Breast epithelium (tissue), 4 donors: Measurements from ENCODE around the gene NRGN. TPM values are rescaled to one million over a fixed set of nuclear protein-coding genes. Genes with fewer than 3 reads are reported as not detected.

Experiments used
- DNase-seq, 2 donors: peaks; one replicate each; pipeline ENCODE4 v3.0.0-alpha.2; 2019; ENCODE audit warnings: low spot score in 2 of 2
- H3K27ac ChIP-seq, 2 donors: fragments of 200-600 bp; sonication (generic) in 1 of 2; one replicate each; pipeline ENCODE4 v1.5.1; 2016 to 2019; ENCODE audit warnings: mild to moderate bottlenecking in 1 of 2
- H3K27me3 ChIP-seq, 2 donors: fragments of 200-600 bp; sonication (generic) in 1 of 2; one replicate each; pipeline versions ENCODE4 v1.5.1 to v1.6.0; 2017 to 2019; ENCODE audit warnings: control low read depth in 1 of 2, mild to moderate bottlenecking in 1 of 2
- H3K36me3 ChIP-seq: fragments of 200-600 bp; one replicate; pipeline ENCODE4 v1.5.1; 2019
- H3K4me1 ChIP-seq, 2 donors: fragments of 200-600 bp; sonication (generic); one replicate each; pipeline ENCODE4 v1.5.1; 2016 to 2019; ENCODE audit warnings: control low read depth in 1 of 2
- H3K4me3 ChIP-seq, 3 donors: fragments of 200-600 bp; sonication (generic); 1 replicate in 2 of 3; 2 replicates in 1 of 3; pipeline ENCODE4 v1.5.1; 2016 to 2019; ENCODE audit warnings: mild to moderate bottlenecking in 3 of 3, moderate library complexity in 2 of 3
- H3K9me3 ChIP-seq, 2 donors: fragments of 200-600 bp; sonication (generic) in 1 of 2; one replicate each; pipeline ENCODE4 v1.5.1; 2016 to 2019; ENCODE audit warnings: control low read depth in 1 of 2
- POLR2A ChIP-seq: fragments of 450-650 bp; IDR thresholded peaks from one replicate; pipeline ENCODE4 v1.6.1; 2016; ENCODE audit warnings: antibody characterized with exemption, mild to moderate bottlenecking, moderate library complexity
- POLR2AphosphoS5 ChIP-seq, 3 donors: sonication (generic); formaldehyde crosslinking; IDR thresholded peaks; one replicate each; pipeline ENCODE4 v1.6.1; 2017; ENCODE audit warnings: antibody characterized with exemption in 3 of 3
- intact Hi-C: fragments of 100-400 bp; cut with DNase I; formaldehyde crosslinking; loops from one replicate; pipeline ENCODE4 v1.15.1; 2023; ENCODE audit warnings: low total_unique reads
- total RNA-seq, 3 donors: library from RNA; depleted of rRNA; stranded (reverse); fragments of >200 nt; gene quantifications; one replicate each; pipeline ENCODE4 v1.1.0, GENCODE V29; 2016
- TF ChIP-seq, protein P1 (sequence below), 3 donors: fragments of 450-650 bp; IDR thresholded peaks; one replicate each; pipeline ENCODE4 v1.5.1; 2016 to 2017; ENCODE audit warnings: antibody characterized with exemption in 3 of 3, mild to moderate bottlenecking in 3 of 3, moderate library complexity in 3 of 3

The NRGN gene
- total RNA-seq, 3 donors from 2014 or later, result 0.33 to 0.48 (median 0.44) TPM

DNA sequence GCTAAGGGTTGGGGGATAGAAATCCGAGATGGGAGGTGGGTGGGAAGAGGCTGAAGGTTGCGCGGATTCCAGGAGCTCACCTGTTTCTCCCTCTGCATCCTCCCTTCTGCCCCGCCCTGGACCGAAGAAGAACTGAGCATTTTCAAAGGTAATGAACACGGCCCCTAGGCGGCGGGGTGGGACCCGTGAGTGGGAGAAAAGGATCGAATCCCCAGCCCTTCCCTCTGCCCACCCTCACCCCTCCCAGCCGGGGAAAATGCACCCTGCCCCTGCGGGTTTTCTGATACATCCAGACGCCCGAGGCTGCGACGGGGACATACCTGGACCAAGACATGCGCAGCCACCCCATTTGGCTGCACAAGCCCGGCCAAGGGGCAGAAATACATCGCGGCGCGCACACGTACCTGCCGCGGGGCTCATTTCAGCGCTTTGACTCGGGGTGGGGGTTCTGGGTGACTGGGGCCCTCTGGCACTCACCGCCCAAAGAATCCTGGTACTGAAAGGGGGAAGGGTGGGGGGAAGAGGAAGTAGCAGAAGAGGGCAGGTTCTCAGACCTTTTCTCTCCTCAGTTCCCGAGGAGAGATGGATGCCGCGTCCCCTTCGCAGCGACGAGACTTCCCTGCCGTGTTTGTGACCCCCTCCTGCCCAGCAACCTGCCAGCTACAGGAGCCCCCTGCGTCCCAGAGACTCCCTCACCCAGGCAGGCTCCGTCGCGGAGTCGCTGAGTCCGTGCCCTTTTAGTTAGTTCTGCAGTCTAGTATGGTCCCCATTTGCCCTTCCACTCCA is 6.3 kb downstream of the NRGN start:
- no peak for DNase-seq
- no peaks in the 10 kb centered on the region for H3K36me3 ChIP-seq
- H3K27me3 ChIP-seq, result peaks cover 0 to 6% of the 10 kb centered on the region in 2 donors
- no peak for TF ChIP-seq POLR2AphosphoS5 (IDR thresholded peaks at IDR 0.05)
- TF ChIP-seq, protein P1, sequence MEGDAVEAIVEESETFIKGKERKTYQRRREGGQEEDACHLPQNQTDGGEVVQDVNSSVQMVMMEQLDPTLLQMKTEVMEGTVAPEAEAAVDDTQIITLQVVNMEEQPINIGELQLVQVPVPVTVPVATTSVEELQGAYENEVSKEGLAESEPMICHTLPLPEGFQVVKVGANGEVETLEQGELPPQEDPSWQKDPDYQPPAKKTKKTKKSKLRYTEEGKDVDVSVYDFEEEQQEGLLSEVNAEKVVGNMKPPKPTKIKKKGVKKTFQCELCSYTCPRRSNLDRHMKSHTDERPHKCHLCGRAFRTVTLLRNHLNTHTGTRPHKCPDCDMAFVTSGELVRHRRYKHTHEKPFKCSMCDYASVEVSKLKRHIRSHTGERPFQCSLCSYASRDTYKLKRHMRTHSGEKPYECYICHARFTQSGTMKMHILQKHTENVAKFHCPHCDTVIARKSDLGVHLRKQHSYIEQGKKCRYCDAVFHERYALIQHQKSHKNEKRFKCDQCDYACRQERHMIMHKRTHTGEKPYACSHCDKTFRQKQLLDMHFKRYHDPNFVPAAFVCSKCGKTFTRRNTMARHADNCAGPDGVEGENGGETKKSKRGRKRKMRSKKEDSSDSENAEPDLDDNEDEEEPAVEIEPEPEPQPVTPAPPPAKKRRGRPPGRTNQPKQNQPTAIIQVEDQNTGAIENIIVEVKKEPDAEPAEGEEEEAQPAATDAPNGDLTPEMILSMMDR (IDR thresholded peaks at IDR 0.05), result peak in 2 of 3 donors; percentile 9 to 20
- no peak for TF ChIP-seq POLR2A
- intact Hi-C loops, result no loop called here
- peak overlapping the region; percentile 76 to 81 for H3K27ac ChIP-seq
- no peaks in the 10 kb centered on the region for H3K4me1 ChIP-seq
- H3K9me3 ChIP-seq, result no peaks in the 10 kb centered on the region
- H3K4me3 ChIP-seq, result peak overlapping the region; percentile 44 to 74 (median 63)

GRCh38 chr11:124746621-124747243 is 7.0 kb downstream of the NRGN start:
- TF ChIP-seq POLR2AphosphoS5 (IDR thresholded peaks at IDR 0.05), result peak; percentile 38 to 58 (median 41)
- TF ChIP-seq, protein P1 (IDR thresholded peaks at IDR 0.05), result peak; percentile 15 to 60 (median 33)
- no peak for TF ChIP-seq POLR2A
- Histone ChIP-seq H3K27ac (peak overlapping the region; percentile 76 to 81), H3K9me3 (no peaks in the 10 kb centered on the region), H3K4me1 (no peaks in the 10 kb centered on the region), H3K4me3 (peak overlapping the region; percentile 44 to 74 (median 63)), H3K36me3 (no peaks in the 10 kb centered on the region), H3K27me3 (peaks cover 0 to 12% of the 10 kb centered on the region in 2 donors)
- DNase-seq, result peak; percentile 75 to 81
- intact Hi-C loops, result no loop called here

DNA sequence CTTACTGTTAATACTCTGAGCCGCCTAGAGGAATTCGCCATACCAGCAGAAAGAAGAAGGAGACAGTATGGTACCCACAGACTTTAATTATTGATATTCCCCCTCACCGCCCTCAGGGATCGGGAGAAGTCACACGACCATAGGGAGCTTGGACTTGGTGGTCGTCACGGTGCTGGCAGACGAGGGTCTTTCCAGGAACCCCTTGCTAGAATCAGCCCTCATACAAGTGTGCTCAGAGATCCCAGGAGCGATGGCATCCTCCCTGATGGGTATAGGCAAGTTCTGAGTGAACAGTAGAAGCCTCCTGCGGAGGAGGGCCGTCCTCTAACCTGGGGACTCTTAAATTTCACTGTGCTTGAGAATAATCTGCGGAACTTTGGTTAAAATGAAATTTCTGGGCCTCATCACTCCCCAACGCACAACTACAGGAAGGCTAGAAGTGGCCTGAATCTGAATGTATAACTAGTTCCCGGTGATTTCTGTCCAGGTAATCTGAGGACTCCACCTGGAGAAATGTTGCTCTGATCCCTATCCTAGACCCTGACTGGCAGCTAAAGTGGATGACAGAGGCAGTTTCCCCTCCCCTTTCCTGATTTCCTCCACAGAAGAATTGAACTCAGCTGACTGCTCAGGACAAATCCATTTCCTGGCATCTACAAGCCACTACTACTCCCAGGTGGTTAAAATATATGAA is 7.8 kb downstream of the NRGN start:
- Histone ChIP-seq H3K27ac (peak overlapping the region; percentile 76 to 81), H3K9me3 (no peaks in the 10 kb centered on the region), H3K4me3 (no peak overlapping the region), H3K4me1 (no peaks in the 10 kb centered on the region), H3K36me3 (no peaks in the 10 kb centered on the region), H3K27me3 (peaks cover 0 to 18% of the 10 kb centered on the region in 2 donors)
- intact Hi-C loops, result no loop called here
- no peak for DNase-seq
- TF ChIP-seq, protein P1 (IDR thresholded peaks at IDR 0.05), result no peak
- TF ChIP-seq POLR2A (no peak), POLR2AphosphoS5 (IDR thresholded peaks at IDR 0.05) (no peak)

- H3K4me3 ChIP-seq, result no peak overlapping the region
- DNase-seq, result no peak
- TF ChIP-seq POLR2AphosphoS5 (IDR thresholded peaks at IDR 0.05), result no peak
- no peak for TF ChIP-seq POLR2A
- TF ChIP-seq, protein P1 (IDR thresholded peaks at IDR 0.05), result no peak
- H3K27ac ChIP-seq, result peak overlapping the region in 1 of 2 donors; percentile 81
- H3K4me1 ChIP-seq, result no peaks in the 10 kb centered on the region
- H3K9me3 ChIP-seq, result no peaks in the 10 kb centered on the region
- H3K27me3 ChIP-seq, result peaks cover 0 to 21% of the 10 kb centered on the region in 2 donors
- H3K36me3 ChIP-seq, result no peaks in the 10 kb centered on the region
- intact Hi-C loops, result no loop called here
Observed at GRCh38 chr11:124748100-124748418, 8.3 kb downstream of the NRGN start.
